GM12891 (cell line): ENCODE measurements around the gene MEI1.

Experiments
- POLR2AphosphoS5 ChIP-seq: IDR thresholded peaks from 2 replicates; pipeline ENCODE4 v1.6.1; 2011; ENCODE audit warnings: low read depth, low read length, control low read depth
- SPI1 ChIP-seq: IDR thresholded peaks from 2 replicates; pipeline ENCODE4 v1.6.1; 2011; ENCODE audit warnings: low read depth, low read length, control low read depth

DNA sequence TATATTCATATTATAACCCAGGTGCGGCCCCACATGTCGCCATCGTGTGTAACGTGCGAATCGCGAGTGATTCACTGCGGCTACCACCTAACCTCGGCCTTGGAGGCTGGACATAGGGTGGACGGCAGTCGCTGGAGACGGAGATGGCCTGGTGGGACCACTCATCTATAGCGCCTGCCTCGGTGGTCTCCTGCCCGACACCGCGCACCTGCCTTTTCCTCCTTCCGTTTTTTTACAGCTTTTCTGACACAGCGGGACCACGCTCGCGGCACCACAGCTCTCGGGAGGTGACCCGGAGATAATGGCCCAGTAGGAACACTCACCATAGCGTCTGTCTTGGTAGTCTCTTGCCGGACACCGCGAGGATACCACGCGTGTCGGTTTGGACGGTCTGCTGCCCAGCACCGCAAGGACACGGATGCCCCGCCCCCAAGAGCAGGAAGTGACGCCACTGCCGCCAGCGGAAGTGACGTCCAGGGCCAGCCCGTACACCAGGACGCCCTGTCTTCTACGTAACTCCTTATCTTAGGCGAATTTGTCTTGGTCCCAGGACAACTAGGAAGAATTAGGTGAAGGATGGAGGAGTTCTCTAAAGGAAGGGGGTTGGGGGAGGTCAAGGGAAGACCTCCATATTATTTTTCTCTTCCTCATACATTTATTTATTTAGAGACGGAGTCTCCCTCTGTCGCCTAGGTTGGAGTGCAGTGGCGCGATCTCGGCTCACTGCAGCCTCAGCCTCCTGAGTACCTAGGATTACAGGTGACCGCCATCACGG, 17.1 kb upstream of the MEI1 start:
- TF ChIP-seq SPI1 (no peak), POLR2AphosphoS5 (peak; percentile 81)
